GM23338 (cell line): ENCODE results near the gene ZNF202. TPM values are rescaled to one million over a fixed set of nuclear protein-coding genes. Genes with fewer than 3 reads are reported as not detected.

Source experiments
- ATAC-seq: fragments of 200-7000 bp; cut with Tn5 transposase; 3 replicates; pipeline ENCODE4 v1.9.1; 2020
- DNase-seq: peaks from one replicate; pipeline ENCODE4 v3.0.0-alpha.2; 2015; ENCODE audit warnings: low spot score
- H2AFZ ChIP-seq: fragments of 200-600 bp; sonication (generic); 2 replicates; pipeline ENCODE4 v1.8.0; 2016; ENCODE audit warnings: antibody characterized with exemption, mild to moderate bottlenecking, moderate library complexity
- H3F3A ChIP-seq: fragments of 200-600 bp; sonication (generic); replicated peaks from 2 replicates; pipeline ENCODE4 v1.8.0; 2017; ENCODE audit warnings: antibody characterized with exemption, mixed run types, low read depth
- H3K27ac ChIP-seq: fragments of 200-600 bp; sonication (generic); 2 replicates; pipeline ENCODE4 v1.6.1; 2016; ENCODE audit warnings: low read depth
- H3K27me3 ChIP-seq: fragments of 200-600 bp; sonication (generic); 2 replicates; pipeline ENCODE4 v1.8.0; 2016; ENCODE audit warnings: mild to moderate bottlenecking, mixed run types, moderate library complexity; ENCODE audit not compliant: insufficient read depth
- H3K36me3 ChIP-seq: fragments of 200-600 bp; sonication (generic); 2 replicates; pipeline ENCODE4 v1.8.0; 2016; ENCODE audit warnings: mild to moderate bottlenecking; ENCODE audit not compliant: insufficient read depth
- H3K4me1 ChIP-seq: fragments of 200-600 bp; sonication (generic); 2 replicates; pipeline ENCODE4 v1.8.0; 2016; ENCODE audit warnings: mild to moderate bottlenecking, moderate library complexity; ENCODE audit not compliant: insufficient read depth
- H3K4me2 ChIP-seq: fragments of 200-600 bp; sonication (generic); 2 replicates; pipeline ENCODE4 v1.7.1; 2017; ENCODE audit warnings: mixed run types
- H3K4me3 ChIP-seq: fragments of 200-600 bp; sonication (generic); 2 replicates; pipeline ENCODE4 v1.6.1; 2016; ENCODE audit warnings: mixed run types
- H3K79me2 ChIP-seq: fragments of 200-600 bp; sonication (generic); replicated peaks from 2 replicates; pipeline ENCODE4 v1.8.0; 2017; ENCODE audit warnings: mild to moderate bottlenecking; ENCODE audit not compliant: insufficient read depth
- H3K9me2 ChIP-seq: fragments of 200-600 bp; sonication (generic); 2 replicates; pipeline ENCODE4 v1.8.0; 2017; ENCODE audit not compliant: insufficient read depth
- H4K20me1 ChIP-seq: fragments of 200-600 bp; sonication (generic); replicated peaks from 2 replicates; pipeline ENCODE4 v1.8.0; 2017; ENCODE audit warnings: mild to moderate bottlenecking; ENCODE audit not compliant: insufficient read depth
- H3K27ac Mint-ChIP-seq: 2 replicates; pipeline ENCODE4 v1.8.0; 2020; ENCODE audit warnings: inconsistent platforms, mild to moderate bottlenecking, moderate library complexity, mixed read lengths
- H3K27me3 Mint-ChIP-seq: 3 replicates; pipeline ENCODE4 v1.8.0; 2022; ENCODE audit warnings: low read depth, mild to moderate bottlenecking, moderate library complexity, mixed read lengths, inconsistent platforms; ENCODE audit not compliant: insufficient read depth, poor library complexity
- H3K36me3 Mint-ChIP-seq: 3 replicates; pipeline ENCODE4 v1.8.0; 2021; ENCODE audit warnings: low read depth, mild to moderate bottlenecking, inconsistent platforms, moderate library complexity, mixed read lengths
- H3K4me1 Mint-ChIP-seq: 3 replicates; pipeline ENCODE4 v1.8.0; 2020; ENCODE audit warnings: mild to moderate bottlenecking, inconsistent platforms, mixed read lengths
- H3K4me3 Mint-ChIP-seq: 3 replicates; pipeline ENCODE4 v1.8.0; 2021; ENCODE audit warnings: moderate library complexity, mild to moderate bottlenecking, inconsistent platforms, mixed read lengths
- H3K9me3 Mint-ChIP-seq: 3 replicates; pipeline ENCODE4 v1.8.0; 2020; ENCODE audit warnings: moderate library complexity, mild to moderate bottlenecking, inconsistent platforms, mixed read lengths
- CREB1 ChIP-seq: fragments of 250-450 bp; sonication (Bioruptor Pico); IDR thresholded peaks from 2 replicates; pipeline ENCODE4 v1.5.0; 2020; ENCODE audit warnings: low read depth, mild to moderate bottlenecking, moderate library complexity
- EZH2 ChIP-seq: fragments of 200-600 bp; sonication (generic); IDR thresholded peaks from one replicate; pipeline ENCODE4 v1.8.0; 2017; ENCODE audit warnings: antibody characterized with exemption, mild to moderate bottlenecking, low read depth; ENCODE audit not compliant: unreplicated experiment
- EZH2phosphoT487 ChIP-seq: fragments of 200-600 bp; sonication (generic); IDR thresholded peaks from one replicate; pipeline ENCODE4 v1.8.1; 2018; ENCODE audit warnings: antibody characterized with exemption; ENCODE audit not compliant: unreplicated experiment
- JUNB ChIP-seq: IDR thresholded peaks from one replicate; pipeline ENCODE4 v1.6.1; 2016; ENCODE audit warnings: antibody characterized with exemption; ENCODE audit not compliant: unreplicated experiment
- NANOG ChIP-seq: IDR thresholded peaks from 2 replicates; pipeline ENCODE4 v1.6.1; 2016; ENCODE audit warnings: antibody characterized with exemption, borderline replicate concordance
- POLR2AphosphoS5 ChIP-seq: IDR thresholded peaks from 2 replicates; pipeline ENCODE4 v1.6.1; 2016; ENCODE audit warnings: antibody characterized with exemption, low read depth
- REST ChIP-seq: IDR thresholded peaks from one replicate; pipeline ENCODE4 v1.6.1; 2018; ENCODE audit warnings: antibody characterized with exemption; ENCODE audit not compliant: unreplicated experiment
- STAT1 ChIP-seq: IDR thresholded peaks from one replicate; pipeline ENCODE4 v1.6.1; 2016; ENCODE audit warnings: antibody characterized with exemption; ENCODE audit not compliant: unreplicated experiment
- ZNF114 ChIP-seq: fragments of 250-450 bp; sonication (Bioruptor Pico); IDR thresholded peaks from 2 replicates; pipeline ENCODE4 v1.5.0; 2020; ENCODE audit warnings: mild to moderate bottlenecking, moderate library complexity
- ZNF331 ChIP-seq: fragments of 250-450 bp; sonication (Bioruptor Pico); IDR thresholded peaks from 2 replicates; pipeline ENCODE4 v1.5.0; 2020; ENCODE audit warnings: low read depth, mild to moderate bottlenecking, moderate library complexity
- ZNF462 ChIP-seq: fragments of 250-450 bp; sonication (Bioruptor Pico); IDR thresholded peaks from 2 replicates; pipeline ENCODE4 v1.5.0; 2020; ENCODE audit warnings: mild to moderate bottlenecking, moderate library complexity
- polyA plus RNA-seq: library from polyadenylated mRNA; unstranded; fragments of >200 nt; fragmentation: Nextera tagmentation; extraction: Ambion mirVana; gene quantifications from 2 replicates; pipeline ENCODE4 v1.2.1, GENCODE V29; 2016
- total RNA-seq: library from RNA; depleted of rRNA; stranded (reverse); fragments of >200 nt; shearing (Covaris generic); gene quantifications from 2 replicates; pipeline ENCODE4 v1.2.3, GENCODE V29; 2014
- TF ChIP-seq, protein P1 (sequence below), 2 experiments: fragments of 200-600 bp in 1 of 2; sonication (generic) in 1 of 2; conservative IDR thresholded peaks; 2 replicates each; pipeline versions ENCODE4 v1.5.1 to v1.6.1; 2016 to 2017; ENCODE audit warnings: antibody characterized with exemption in 2 of 2, low read depth in 2 of 2, mild to moderate bottlenecking in 2 of 2, moderate library complexity in 1 of 2
- TF ChIP-seq, protein P2 (sequence below): IDR thresholded peaks from 2 replicates; pipeline ENCODE4 v1.6.1; 2016; ENCODE audit warnings: antibody characterized with exemption

The ZNF202 gene
- total and polyA plus RNA-seq, 2 experiments from 2014 or later = 18.2 to 36.7 TPM

DNA sequence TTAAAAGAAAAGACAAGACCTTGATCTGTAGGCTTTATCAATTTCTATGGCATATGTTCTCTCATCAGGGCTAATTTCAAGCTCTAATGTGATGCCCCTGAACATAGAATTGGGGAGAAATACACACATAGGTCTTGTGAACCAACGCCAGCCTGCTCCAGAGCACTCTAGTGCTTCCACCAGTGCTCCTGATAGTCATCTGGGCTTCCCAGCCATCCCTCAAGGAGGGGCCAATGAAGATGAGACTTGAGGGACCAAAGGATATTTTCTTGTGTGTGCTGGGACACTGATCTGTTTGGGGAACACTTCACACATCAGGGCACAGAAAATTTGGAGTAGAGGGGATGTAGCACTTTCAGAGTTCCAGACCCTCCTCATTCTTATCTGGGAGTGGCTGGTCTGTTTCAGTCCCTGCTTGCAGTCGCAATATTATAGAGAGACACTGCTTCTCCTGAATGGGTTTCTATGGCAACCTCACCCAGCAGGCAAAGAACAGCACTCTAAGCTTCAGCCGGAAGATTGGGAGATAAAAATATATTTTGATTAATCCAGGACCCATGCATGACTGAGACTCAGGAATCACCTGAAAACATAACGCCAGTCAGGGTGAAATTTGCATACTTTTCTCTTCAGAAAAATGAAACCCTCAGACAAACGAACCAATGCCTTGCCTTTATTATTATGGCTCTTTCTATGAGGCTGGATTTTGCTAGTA is 58.6 kb downstream of the ZNF202 start:
- Histone ChIP-seq H3F3A (no peaks in the 10 kb centered on the region), H3K27me3 (no peaks in the 10 kb centered on the region), H3K79me2 (no peaks in the 10 kb centered on the region), H4K20me1 (no peaks in the 10 kb centered on the region), H3K4me2 (no peak overlapping the region), H3K4me1 (no peaks in the 10 kb centered on the region; the same call in 1 of the 2 replicates), H2AFZ (0 out of 2 replicates have a peak overlapping the region, but pooled peaks have one; percentile 43), H3K36me3 (no peaks in the 10 kb centered on the region), H3K27ac (no peak overlapping the region), H3K4me3 (no peak overlapping the region), H3K9me2 (peaks cover 4% of the 10 kb centered on the region; the same call in 1 of the 2 replicates)
- H3K4me3 Mint-ChIP-seq = no peak overlapping the region
- no peaks in the 10 kb centered on the region for H3K36me3 Mint-ChIP-seq
- peaks cover 11% of the 10 kb centered on the region; the same call in 2 of the 3 replicates for H3K4me1 Mint-ChIP-seq
- ATAC-seq = no peak
- no peaks in the 10 kb centered on the region; the same call in 2 of the 3 replicates for H3K9me3 Mint-ChIP-seq
- no peak overlapping the region for H3K27ac Mint-ChIP-seq
- TF ChIP-seq EZH2phosphoT487 (no peak), JUNB (no peak), EZH2 (no peak), CREB1 (CRISPR knock-in tag) (no peak), NANOG (no peak), REST (no peak), ZNF462 (no peak), STAT1 (no peak), POLR2AphosphoS5 (no peak), ZNF331 (CRISPR knock-in tag) (no peak), ZNF114 (CRISPR knock-in tag) (no peak)
- TF ChIP-seq, protein P1, sequence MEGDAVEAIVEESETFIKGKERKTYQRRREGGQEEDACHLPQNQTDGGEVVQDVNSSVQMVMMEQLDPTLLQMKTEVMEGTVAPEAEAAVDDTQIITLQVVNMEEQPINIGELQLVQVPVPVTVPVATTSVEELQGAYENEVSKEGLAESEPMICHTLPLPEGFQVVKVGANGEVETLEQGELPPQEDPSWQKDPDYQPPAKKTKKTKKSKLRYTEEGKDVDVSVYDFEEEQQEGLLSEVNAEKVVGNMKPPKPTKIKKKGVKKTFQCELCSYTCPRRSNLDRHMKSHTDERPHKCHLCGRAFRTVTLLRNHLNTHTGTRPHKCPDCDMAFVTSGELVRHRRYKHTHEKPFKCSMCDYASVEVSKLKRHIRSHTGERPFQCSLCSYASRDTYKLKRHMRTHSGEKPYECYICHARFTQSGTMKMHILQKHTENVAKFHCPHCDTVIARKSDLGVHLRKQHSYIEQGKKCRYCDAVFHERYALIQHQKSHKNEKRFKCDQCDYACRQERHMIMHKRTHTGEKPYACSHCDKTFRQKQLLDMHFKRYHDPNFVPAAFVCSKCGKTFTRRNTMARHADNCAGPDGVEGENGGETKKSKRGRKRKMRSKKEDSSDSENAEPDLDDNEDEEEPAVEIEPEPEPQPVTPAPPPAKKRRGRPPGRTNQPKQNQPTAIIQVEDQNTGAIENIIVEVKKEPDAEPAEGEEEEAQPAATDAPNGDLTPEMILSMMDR (conservative IDR thresholded peaks at IDR 0.05; ENCODE audit: low read depth in 2 of 2) = no peak
- TF ChIP-seq, protein P2, sequence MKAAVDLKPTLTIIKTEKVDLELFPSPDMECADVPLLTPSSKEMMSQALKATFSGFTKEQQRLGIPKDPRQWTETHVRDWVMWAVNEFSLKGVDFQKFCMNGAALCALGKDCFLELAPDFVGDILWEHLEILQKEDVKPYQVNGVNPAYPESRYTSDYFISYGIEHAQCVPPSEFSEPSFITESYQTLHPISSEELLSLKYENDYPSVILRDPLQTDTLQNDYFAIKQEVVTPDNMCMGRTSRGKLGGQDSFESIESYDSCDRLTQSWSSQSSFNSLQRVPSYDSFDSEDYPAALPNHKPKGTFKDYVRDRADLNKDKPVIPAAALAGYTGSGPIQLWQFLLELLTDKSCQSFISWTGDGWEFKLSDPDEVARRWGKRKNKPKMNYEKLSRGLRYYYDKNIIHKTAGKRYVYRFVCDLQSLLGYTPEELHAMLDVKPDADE = no peak
- peaks cover 5% of the 10 kb centered on the region for H3K27me3 Mint-ChIP-seq
- DNase-seq = no peak
